Activated naive CD8-positive, alpha-beta T cell treated with anti-CD3 and anti-CD28 coated beads, Interleukin-2, amount 50 U/mL, for 24 hours (primary cell): Measurements from ENCODE around the gene ANTXR1.

ENCODE experiments used
- ATAC-seq: fragments of 150-1000 bp; cut with Tn5 transposase; one replicate; pipeline ENCODE4 v1.10.0; 2021
- DNase-seq: peaks from one replicate; pipeline ENCODE4 v3.0.0; 2021
- H3K27ac Mint-ChIP-seq: one replicate; pipeline ENCODE4 v1.8.0; 2021; ENCODE audit warnings: mild to moderate bottlenecking, mixed read lengths
- H3K27me3 Mint-ChIP-seq: one replicate; pipeline ENCODE4 v1.8.0; 2021; ENCODE audit warnings: mixed read lengths
- H3K36me3 Mint-ChIP-seq: one replicate; pipeline ENCODE4 v1.8.0; 2021; ENCODE audit warnings: low read depth, mixed read lengths
- H3K4me1 Mint-ChIP-seq: one replicate; pipeline ENCODE4 v1.8.0; 2021; ENCODE audit warnings: mixed read lengths
- H3K4me3 Mint-ChIP-seq: one replicate; pipeline ENCODE4 v1.8.0; 2021; ENCODE audit warnings: mild to moderate bottlenecking, moderate library complexity, mixed read lengths
- H3K9me3 Mint-ChIP-seq: one replicate; pipeline ENCODE4 v1.8.0; 2021; ENCODE audit warnings: mixed read lengths

ANTXR1 gene

DNA sequence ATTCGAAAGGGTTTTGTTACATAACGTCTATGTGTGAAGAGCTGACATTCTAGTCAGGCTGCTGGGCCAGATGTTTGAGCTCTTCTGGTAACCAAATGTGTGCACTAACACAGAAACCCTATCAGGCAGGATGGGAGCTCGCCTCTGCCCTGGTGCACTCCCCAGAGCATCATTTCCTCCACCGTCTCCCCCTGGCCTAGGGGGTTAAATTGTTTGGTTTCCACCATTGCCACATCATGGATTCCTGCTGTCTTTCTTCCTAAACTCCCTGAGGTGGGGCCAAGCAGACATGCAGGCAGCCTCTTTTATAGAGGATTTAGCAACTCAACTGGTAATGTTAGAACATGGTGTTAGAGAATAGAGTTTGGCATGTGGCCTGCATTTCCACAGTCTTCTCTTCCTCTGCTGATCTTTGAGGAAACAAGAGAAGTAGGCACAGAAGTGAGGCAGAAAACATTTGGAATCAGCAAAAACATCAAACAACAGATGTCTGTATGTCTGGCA lies 87.3 kb downstream of the ANTXR1 start:
- no peak for ATAC-seq

DNA sequence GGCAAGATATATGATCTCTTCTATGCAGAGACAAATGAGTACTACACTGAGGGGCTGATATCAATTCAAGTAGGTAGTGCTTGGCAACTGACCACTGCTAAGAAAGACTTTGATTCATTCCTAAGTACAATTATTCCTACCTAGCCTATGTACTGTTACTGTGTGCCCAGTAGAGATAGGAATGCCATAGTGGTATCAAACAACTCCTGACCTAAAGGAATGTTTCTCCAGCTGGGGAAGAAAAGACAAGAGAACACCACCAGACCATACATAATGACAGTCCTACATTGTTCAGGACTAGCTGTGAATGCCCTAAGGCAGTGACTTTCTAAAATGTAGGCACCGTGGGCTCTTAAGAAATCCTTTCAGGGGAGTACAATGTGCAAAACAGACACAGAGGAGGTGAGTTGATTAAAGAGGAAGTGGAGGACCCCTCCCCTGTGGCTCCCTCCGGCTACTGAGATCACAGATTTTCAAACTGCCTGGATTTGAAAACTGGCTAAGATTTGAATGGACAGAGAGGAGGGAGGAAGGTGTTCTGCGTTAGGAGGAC lies 89.1 kb downstream of the ANTXR1 start:
- Mint-ChIP-seq H3K27ac (no peak overlapping the region), H3K4me1 (no peaks in the 10 kb centered on the region), H3K4me3 (no peak overlapping the region), H3K27me3 (peaks cover 2% of the 10 kb centered on the region), H3K36me3 (no peaks in the 10 kb centered on the region), H3K9me3 (no peaks in the 10 kb centered on the region)
- ATAC-seq (no peak), DNase-seq (no peak)

More for the DNA sequence above, 87.3 kb downstream of the ANTXR1 start:
- H3K4me1 Mint-ChIP-seq, result no peaks in the 10 kb centered on the region
- H3K4me3 Mint-ChIP-seq, result no peak overlapping the region
- H3K27me3 Mint-ChIP-seq, result no peaks in the 10 kb centered on the region
- DNase-seq, result no peak
- no peaks in the 10 kb centered on the region for H3K9me3 Mint-ChIP-seq
- H3K27ac Mint-ChIP-seq, result no peak overlapping the region
- no peaks in the 10 kb centered on the region for H3K36me3 Mint-ChIP-seq

DNA sequence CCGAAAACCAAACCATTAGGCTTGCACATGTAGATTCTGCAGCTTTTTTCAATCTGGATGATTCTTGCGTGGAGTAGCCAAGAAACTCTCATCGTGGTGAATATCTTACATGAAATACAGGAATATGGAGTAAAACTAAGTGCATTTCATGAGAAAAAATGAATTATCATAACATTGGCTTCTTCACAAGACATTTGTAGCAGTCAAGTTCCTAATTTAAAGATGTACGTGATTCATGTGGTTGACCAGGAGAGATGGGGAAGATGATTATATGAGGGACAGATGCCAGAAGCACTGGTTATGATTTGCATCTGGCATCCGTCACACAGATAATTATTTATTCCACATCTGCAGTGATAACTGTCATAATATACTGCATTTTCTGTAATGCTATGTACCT lies 90.4 kb downstream of the ANTXR1 start:
- DNase-seq (no peak), ATAC-seq (no peak)
- no peak overlapping the region for H3K4me3 Mint-ChIP-seq
- H3K27ac Mint-ChIP-seq, result no peak overlapping the region
- no peaks in the 10 kb centered on the region for H3K4me1 Mint-ChIP-seq
- H3K27me3 Mint-ChIP-seq, result peaks cover 2% of the 10 kb centered on the region
- H3K9me3 Mint-ChIP-seq, result no peaks in the 10 kb centered on the region
- no peaks in the 10 kb centered on the region for H3K36me3 Mint-ChIP-seq

DNA sequence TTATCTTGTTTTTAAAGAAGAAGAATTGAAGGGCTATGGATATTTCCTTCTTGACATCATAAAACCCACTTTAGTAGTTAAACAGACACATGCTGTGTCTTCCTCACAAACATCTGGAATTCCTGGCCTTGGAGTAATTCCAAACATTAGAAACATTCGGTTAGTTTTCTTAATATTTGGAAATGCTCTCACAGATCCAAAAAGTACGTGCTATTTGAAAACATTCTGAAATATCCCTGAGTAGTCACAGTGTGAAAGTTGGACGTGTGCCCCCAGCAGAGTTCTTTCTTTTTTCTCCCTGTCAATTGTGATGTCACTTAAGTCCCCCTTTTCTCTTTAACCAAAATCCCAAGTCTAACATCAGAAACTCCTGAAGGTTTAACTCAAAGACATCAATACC lies 91.3 kb downstream of the ANTXR1 start:
- ATAC-seq (no peak), DNase-seq (no peak)
- no peaks in the 10 kb centered on the region for H3K9me3 Mint-ChIP-seq
- H3K27ac Mint-ChIP-seq, result no peak overlapping the region
- H3K27me3 Mint-ChIP-seq, result peaks cover 2% of the 10 kb centered on the region
- no peak overlapping the region for H3K4me3 Mint-ChIP-seq
- H3K4me1 Mint-ChIP-seq, result no peaks in the 10 kb centered on the region
- H3K36me3 Mint-ChIP-seq, result no peaks in the 10 kb centered on the region

DNA sequence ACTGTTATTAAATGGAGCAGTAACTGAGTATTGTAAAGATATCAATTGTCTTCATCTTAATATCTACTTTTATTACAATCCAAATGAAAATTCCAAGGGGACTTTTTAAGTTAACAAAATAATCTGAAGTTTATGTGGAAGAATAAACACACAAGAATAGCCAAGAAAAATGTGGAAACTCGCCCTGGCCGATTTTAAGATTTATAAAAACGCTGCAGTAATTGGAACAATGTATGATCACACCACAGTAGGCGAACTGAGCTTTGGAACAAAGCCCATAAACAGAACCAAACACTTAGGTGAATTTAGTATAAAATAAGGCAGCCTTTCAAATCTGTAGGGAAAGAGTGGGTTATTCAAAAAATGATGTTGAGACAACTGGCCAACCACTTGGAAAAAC lies 96.3 kb downstream of the ANTXR1 start:
- no peak overlapping the region for H3K4me3 Mint-ChIP-seq
- H3K4me1 Mint-ChIP-seq, result no peaks in the 10 kb centered on the region
- H3K9me3 Mint-ChIP-seq, result no peaks in the 10 kb centered on the region
- no peak overlapping the region for H3K27ac Mint-ChIP-seq
- no peaks in the 10 kb centered on the region for H3K36me3 Mint-ChIP-seq
- DNase-seq (no peak), ATAC-seq (no peak)
- peaks cover 4% of the 10 kb centered on the region for H3K27me3 Mint-ChIP-seq

DNA sequence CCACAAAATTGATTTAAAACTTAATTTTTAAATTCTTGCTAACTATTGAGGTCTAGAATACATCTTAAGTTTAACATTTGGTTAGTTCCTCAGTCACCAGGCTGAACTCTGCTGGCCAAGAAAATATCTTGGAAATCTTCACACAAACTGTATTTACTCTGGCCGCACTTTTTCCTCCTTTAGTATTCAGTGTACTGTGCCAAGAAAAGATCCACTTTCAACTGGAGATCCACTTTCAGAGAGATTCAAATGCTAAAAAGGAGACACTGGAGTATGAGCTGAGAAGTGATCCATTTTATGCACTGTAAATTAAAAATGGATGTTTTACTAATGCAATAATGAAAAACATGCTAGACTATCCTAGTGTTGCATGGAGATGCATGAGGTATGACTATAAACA lies 98.1 kb downstream of the ANTXR1 start:
- no peak for DNase-seq
- Mint-ChIP-seq H3K27me3 (peaks cover 5% of the 10 kb centered on the region), H3K36me3 (no peaks in the 10 kb centered on the region), H3K27ac (no peak overlapping the region), H3K4me1 (no peaks in the 10 kb centered on the region), H3K4me3 (no peak overlapping the region), H3K9me3 (no peaks in the 10 kb centered on the region)
- ATAC-seq, result no peak

DNA sequence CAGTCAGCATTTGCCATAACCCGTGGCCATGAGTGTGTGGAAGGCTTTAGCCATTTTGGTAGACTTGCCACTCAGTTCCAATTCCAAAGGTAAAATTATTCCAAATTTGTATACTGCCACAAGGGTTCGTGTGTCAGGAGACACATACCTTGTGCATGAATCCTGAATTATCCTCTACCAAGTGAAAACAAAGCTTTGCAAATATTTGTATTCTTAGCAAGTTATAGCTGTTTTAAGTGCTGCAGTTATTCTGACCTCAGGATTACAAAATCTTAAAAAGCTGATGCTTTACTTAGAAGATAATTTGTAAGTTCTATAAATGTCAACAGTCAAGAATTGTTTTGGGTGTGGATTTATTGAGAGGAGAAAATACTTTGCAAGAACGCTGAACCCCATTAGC lies 100.6 kb downstream of the ANTXR1 start:
- Mint-ChIP-seq H3K4me3 (no peak overlapping the region), H3K9me3 (no peaks in the 10 kb centered on the region), H3K27me3 (peaks cover 4% of the 10 kb centered on the region), H3K36me3 (no peaks in the 10 kb centered on the region), H3K27ac (no peak overlapping the region), H3K4me1 (no peaks in the 10 kb centered on the region)
- ATAC-seq, result no peak
- no peak for DNase-seq

DNA sequence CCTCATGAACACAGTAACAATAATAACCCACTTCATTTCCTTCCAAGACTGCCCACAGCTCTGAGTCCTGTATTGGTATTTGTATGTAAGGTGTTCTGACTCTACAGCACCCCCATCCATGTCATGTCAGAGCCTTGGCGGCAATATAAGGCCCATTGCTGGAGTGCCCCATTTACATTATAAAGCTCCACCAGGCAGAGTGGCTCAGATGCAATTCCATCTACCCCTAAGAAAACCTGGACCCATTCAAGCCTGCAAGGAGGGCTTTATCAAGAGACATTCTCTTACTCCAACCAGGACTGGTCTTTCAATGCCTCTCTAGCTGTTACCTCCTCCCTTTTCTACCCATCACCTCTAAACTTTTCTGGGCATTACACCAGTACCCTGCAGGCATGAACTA lies 101.6 kb downstream of the ANTXR1 start:
- DNase-seq, result no peak
- Mint-ChIP-seq H3K36me3 (no peaks in the 10 kb centered on the region), H3K9me3 (no peaks in the 10 kb centered on the region), H3K27ac (no peak overlapping the region), H3K4me3 (no peak overlapping the region), H3K4me1 (no peaks in the 10 kb centered on the region), H3K27me3 (peaks cover 4% of the 10 kb centered on the region)
- no peak for ATAC-seq

DNA sequence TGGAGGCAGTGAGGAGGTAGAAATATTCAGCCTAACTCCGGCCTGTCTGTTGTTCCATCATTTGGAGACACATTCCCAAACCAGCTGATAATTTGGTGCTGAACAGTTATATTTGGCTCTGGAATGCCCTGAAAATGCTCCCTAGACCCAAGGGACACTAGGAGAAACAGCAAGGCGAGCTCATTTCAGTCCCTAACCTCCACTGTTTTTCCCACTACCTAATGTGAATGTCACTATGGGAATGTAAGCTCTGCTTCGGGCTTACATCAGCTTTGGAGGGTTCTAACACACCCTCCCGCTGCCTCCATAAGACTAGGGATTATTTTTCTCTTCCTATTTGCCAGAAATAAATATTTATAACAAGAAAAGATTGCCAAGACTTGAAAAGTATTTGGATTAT lies 103.5 kb downstream of the ANTXR1 start:
- Mint-ChIP-seq H3K4me1 (no peaks in the 10 kb centered on the region), H3K36me3 (no peaks in the 10 kb centered on the region), H3K9me3 (no peaks in the 10 kb centered on the region), H3K27me3 (peaks cover 4% of the 10 kb centered on the region), H3K4me3 (no peak overlapping the region), H3K27ac (no peak overlapping the region)
- ATAC-seq (no peak), DNase-seq (no peak)

DNA sequence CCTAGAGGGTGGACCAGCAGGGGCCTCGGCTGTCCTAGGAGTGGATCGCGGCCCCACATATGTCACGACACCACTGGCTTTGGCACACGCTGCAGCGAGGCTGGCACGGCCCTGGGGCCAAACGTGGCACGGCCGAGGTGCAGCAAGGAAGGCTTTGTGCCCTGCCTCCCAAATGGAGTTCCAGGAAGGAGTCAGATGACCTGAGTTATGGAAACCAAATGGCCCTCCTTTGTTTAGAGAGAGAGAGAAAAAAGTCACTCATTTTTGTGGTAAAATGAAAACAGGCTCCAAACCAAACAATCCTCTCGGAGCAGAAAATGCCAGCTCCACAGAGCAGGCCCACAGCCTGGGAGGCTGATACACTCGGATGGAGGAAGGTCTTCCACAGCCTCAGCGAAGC lies 105.6 kb downstream of the ANTXR1 start:
- peaks cover 1% of the 10 kb centered on the region for H3K27me3 Mint-ChIP-seq
- no peaks in the 10 kb centered on the region for H3K4me1 Mint-ChIP-seq
- no peaks in the 10 kb centered on the region for H3K9me3 Mint-ChIP-seq
- H3K27ac Mint-ChIP-seq, result no peak overlapping the region
- H3K36me3 Mint-ChIP-seq, result no peaks in the 10 kb centered on the region
- no peak for DNase-seq
- no peak for ATAC-seq
- H3K4me3 Mint-ChIP-seq, result no peak overlapping the region

DNA sequence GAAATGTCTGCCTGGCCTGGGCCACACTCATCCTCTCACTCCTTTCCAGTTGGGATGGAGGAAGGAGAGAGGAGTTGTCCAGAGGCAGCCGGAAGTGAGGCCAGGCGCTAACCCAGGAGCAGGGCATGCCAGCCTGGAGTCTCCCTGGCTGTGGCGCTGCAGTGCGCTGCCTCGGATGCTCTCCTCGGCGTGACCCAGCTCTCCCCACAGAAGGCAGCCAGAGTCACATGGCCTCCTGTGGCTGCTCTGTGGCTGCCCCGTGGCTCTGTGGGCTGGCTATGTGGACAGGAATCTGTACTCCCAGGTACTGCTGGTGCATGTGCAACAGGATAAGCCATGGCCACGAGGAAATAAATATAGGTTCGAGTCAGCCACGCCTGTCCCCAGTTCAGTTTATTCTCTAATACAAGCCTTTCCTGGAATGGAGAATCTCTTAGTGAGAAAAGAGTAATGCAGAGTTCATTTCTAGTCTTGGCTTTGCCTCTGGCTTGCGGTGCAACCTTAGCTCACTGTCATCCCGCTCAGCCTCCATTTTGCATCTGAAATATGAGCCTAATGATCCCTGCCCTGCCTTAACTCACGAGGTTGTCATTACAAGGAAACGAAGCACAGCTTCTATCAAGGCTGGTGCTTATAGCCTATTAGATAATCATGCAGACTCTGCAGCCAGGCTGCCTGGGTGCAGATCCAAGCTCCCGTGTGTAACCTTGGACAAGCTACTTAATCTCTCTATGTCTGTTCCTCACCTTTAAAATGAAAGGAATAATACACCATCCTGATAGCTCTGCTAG lies 106.3 kb downstream of the ANTXR1 start:
- DNase-seq, result no peak
- H3K9me3 Mint-ChIP-seq, result no peaks in the 10 kb centered on the region
- ATAC-seq, result no peak
- no peaks in the 10 kb centered on the region for H3K36me3 Mint-ChIP-seq
- no peak overlapping the region for H3K27ac Mint-ChIP-seq
- H3K4me1 Mint-ChIP-seq, result no peaks in the 10 kb centered on the region
- no peak overlapping the region for H3K4me3 Mint-ChIP-seq
- peaks cover 1% of the 10 kb centered on the region for H3K27me3 Mint-ChIP-seq

DNA sequence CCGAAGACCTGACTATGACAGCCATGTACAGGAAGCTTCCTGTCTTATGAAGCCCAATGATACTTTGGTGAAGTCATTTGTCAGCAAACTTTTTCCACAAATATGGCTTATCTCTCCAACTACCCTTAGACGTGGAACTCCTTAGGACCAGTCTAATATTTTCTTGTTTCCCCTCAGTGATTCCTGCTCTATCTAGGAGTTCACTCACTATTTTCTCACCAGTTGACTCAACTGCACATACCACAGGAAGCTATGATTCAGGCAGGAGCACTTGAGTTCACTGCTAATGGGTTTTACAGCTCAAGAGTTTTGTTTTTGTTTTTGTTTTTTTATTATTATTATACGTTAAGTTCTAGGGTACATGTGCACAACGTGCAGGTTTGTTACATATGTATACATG lies 109.3 kb downstream of the ANTXR1 start:
- H3K9me3 Mint-ChIP-seq, result no peaks in the 10 kb centered on the region
- H3K4me1 Mint-ChIP-seq, result no peaks in the 10 kb centered on the region
- H3K27ac Mint-ChIP-seq, result no peak overlapping the region
- no peak for ATAC-seq
- no peak overlapping the region for H3K4me3 Mint-ChIP-seq
- H3K36me3 Mint-ChIP-seq, result no peaks in the 10 kb centered on the region
- DNase-seq, result no peak
- peaks cover 3% of the 10 kb centered on the region for H3K27me3 Mint-ChIP-seq

DNA sequence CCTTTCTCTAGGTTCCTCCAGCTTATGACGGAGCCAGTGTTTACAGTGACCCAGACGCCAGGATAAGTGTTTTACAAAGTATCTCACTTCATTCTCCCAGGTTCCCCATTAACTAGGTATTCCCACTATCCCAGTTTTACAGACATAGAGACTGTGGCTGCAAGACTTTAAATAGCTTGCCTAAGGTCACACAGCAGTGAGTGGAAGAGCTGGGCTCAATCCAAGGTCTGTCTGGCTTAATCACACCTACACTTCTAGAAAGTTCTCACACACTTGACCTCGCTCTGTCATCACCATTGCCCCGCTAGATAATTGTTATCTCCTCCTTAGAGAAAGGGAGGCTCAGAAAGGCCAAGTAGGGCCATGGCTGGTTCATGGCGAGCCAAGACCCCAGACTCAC lies 110.2 kb downstream of the ANTXR1 start:
- H3K27ac Mint-ChIP-seq, result no peak overlapping the region
- no peak overlapping the region for H3K4me3 Mint-ChIP-seq
- no peaks in the 10 kb centered on the region for H3K36me3 Mint-ChIP-seq
- peaks cover 6% of the 10 kb centered on the region for H3K27me3 Mint-ChIP-seq
- no peak for DNase-seq
- H3K9me3 Mint-ChIP-seq, result no peaks in the 10 kb centered on the region
- H3K4me1 Mint-ChIP-seq, result no peaks in the 10 kb centered on the region
- no peak for ATAC-seq

DNA sequence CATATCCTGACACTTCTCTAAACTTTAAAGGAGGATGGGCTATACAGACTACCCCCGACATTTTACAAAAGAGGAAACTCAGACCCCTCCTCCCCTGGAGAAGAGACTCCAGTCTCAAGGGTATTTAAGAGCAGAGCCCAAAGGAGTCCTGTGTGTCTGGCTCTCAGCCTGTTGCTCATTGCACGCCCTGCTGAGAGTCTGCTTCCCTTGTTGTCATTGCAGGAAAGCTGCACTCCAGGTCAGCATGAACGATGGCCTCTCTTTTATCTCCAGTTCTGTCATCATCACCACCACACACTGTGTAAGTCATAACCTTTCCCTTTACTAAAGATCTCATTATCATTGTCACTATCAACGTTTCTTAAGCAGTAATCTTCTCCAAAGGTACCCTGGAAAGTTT lies 111.4 kb downstream of the ANTXR1 start:
- DNase-seq (no peak), ATAC-seq (no peak)
- Mint-ChIP-seq H3K9me3 (no peaks in the 10 kb centered on the region), H3K4me3 (no peak overlapping the region), H3K27me3 (peaks cover 6% of the 10 kb centered on the region), H3K27ac (no peak overlapping the region), H3K36me3 (no peaks in the 10 kb centered on the region), H3K4me1 (no peaks in the 10 kb centered on the region)

DNA sequence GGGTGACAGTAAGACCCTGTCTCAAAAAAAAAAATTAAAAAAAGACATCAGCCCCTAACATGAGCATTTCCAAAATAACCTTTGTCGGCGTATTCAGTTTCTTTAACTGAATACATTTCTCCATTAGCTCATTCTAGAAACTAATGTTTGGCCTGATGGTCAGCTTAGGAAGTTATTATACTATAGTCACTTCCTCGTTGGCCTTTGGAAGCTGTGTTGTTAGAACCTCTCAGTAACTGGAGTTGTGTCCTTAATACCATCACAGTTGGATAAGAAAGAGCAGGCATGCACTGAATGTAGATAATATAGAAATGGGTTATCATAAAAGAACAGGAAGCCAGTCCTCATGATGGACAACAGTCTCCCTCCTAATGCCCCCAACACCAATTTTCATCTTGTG lies 112.8 kb downstream of the ANTXR1 start:
- no peak overlapping the region for H3K4me3 Mint-ChIP-seq
- H3K27me3 Mint-ChIP-seq, result peaks cover 6% of the 10 kb centered on the region

More for the DNA sequence above, 112.8 kb downstream of the ANTXR1 start:
- no peaks in the 10 kb centered on the region for H3K36me3 Mint-ChIP-seq
- H3K27ac Mint-ChIP-seq, result no peak overlapping the region
- DNase-seq (no peak), ATAC-seq (no peak)
- H3K9me3 Mint-ChIP-seq, result no peaks in the 10 kb centered on the region
- H3K4me1 Mint-ChIP-seq, result no peaks in the 10 kb centered on the region
